GM10248 (cell line): ENCODE measurements around the gene TDRD12.

Source experiments
- CTCF ChIA-PET: fragments of 300-600 bp; sonication (Branson Sonifier 250); formaldehyde crosslinking; extraction: SDS; loops from one replicate; lab custom pipeline; 2021; ENCODE audit warnings: antibody characterized with exemption; lab: Yijun Ruan, JAX
- POLR2A ChIA-PET: fragments of 350-650 bp; sonication (Branson Sonifier 250); formaldehyde crosslinking; extraction: SDS; loops from one replicate; lab custom pipeline; 2020; ENCODE audit warnings: antibody characterized with exemption; lab: Yijun Ruan, JAX
- DNase-seq: peaks from one replicate; pipeline ENCODE4 v3.0.0; 2012; ENCODE audit errors: extremely low spot score
- TF ChIP-seq, protein P1 (sequence below): IDR thresholded peaks from 2 replicates; pipeline ENCODE4 v1.5.1; 2012; ENCODE audit warnings: mild to moderate bottlenecking, low read depth; ENCODE audit errors: extremely low read depth, missing control alignments, control extremely low read depth

Gene TDRD12

DNA sequence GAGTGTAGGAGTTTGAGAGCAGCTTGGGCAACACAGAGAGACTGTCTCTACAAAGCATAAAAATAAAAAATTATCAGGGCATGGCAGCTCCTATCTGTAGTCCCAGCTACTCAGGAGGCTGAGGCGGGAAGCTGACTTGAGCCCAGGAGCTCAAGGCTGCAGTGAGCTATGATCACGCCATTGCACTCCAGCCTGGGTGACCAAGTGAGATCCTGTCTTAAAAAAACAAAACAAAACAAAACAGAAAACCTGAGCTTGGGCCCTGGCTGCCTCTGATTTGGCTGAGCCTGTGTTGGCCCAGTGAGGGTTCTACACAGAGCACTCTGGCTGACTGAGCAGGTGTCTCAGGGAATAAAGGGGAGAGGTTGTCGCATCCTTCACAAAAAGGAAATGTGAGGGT is 142.0 kb downstream of the TDRD12 start:
- ChIA-PET CTCF (no interaction called here), POLR2A (no interaction called here)
- TF ChIP-seq, protein P1, sequence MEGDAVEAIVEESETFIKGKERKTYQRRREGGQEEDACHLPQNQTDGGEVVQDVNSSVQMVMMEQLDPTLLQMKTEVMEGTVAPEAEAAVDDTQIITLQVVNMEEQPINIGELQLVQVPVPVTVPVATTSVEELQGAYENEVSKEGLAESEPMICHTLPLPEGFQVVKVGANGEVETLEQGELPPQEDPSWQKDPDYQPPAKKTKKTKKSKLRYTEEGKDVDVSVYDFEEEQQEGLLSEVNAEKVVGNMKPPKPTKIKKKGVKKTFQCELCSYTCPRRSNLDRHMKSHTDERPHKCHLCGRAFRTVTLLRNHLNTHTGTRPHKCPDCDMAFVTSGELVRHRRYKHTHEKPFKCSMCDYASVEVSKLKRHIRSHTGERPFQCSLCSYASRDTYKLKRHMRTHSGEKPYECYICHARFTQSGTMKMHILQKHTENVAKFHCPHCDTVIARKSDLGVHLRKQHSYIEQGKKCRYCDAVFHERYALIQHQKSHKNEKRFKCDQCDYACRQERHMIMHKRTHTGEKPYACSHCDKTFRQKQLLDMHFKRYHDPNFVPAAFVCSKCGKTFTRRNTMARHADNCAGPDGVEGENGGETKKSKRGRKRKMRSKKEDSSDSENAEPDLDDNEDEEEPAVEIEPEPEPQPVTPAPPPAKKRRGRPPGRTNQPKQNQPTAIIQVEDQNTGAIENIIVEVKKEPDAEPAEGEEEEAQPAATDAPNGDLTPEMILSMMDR, result no peak
- no peak for DNase-seq

- TF ChIP-seq, protein P1, result no peak
- ChIA-PET CTCF (no interaction called here), POLR2A (no interaction called here)
- no peak for DNase-seq
Measured at GRCh38 chr19:32862173-32862572, 142.6 kb downstream of the TDRD12 start.

- CTCF ChIA-PET, result no interaction called here
Measured at GRCh38 chr19:32862741-32863140, 143.2 kb downstream of the TDRD12 start.

GRCh38 chr19:32863301-32863700 is 143.7 kb downstream of the TDRD12 start:
- DNase-seq, result no peak
- ChIA-PET POLR2A (no interaction called here), CTCF (interaction anchor here (0.9 kb wide), 1 partner anchor 45 kb away, joined by 3 read pairs; no protein-coding TSS in a partner anchor)
- TF ChIP-seq, protein P1, result no peak

More at GRCh38 chr19:32862741-32863140, 143.2 kb downstream of the TDRD12 start:
- TF ChIP-seq, protein P1, result no peak
- DNase-seq, result no peak
- POLR2A ChIA-PET, result no interaction called here

- ChIA-PET CTCF (interaction anchor here (0.9 kb wide), 1 partner anchor 46 kb away, joined by 3 read pairs; no protein-coding TSS in a partner anchor), POLR2A (no interaction called here)
- TF ChIP-seq, protein P1, result no peak
- DNase-seq, result no peak
Measured at GRCh38 chr19:32863841-32864240, 144.3 kb downstream of the TDRD12 start.

DNA sequence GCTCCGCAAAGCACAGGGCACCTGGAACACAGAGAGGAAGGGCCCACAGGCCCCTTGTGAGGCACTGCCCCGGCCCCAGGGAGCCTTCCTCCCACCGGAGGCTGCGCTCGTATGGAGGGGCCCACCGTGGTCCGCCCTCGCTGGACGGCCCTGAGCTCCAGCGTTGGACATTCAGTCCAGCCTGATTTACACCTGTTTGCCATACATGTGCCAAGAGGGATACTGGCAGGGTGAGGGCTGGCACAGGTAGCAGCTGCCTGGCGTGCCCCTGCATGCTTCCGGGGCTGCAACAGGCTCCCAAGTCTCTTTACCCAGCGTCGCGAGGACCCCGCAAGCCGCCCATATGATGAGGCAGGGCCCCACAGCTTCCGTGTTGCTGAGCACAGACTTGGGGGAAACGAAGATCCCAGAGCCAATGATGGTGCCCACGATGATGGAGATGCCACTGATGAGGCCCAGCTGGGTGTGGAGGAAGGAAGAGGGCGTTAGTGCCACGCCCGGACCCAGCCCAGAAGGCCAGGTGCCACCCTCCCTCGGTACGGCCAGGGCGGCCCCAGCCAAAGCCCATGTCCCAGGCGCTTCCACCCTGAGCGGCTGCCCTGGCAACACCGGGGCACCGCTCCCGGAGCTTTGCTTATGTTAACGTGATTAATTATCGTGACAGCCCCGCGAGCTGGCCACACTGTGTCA is 144.9 kb downstream of the TDRD12 start:
- ChIA-PET CTCF (interaction anchor here (0.9 kb wide), 1 partner anchor 47 kb away, joined by 3 read pairs; no protein-coding TSS in a partner anchor), POLR2A (no interaction called here)
- DNase-seq, result no peak
- TF ChIP-seq, protein P1, result no peak

DNA sequence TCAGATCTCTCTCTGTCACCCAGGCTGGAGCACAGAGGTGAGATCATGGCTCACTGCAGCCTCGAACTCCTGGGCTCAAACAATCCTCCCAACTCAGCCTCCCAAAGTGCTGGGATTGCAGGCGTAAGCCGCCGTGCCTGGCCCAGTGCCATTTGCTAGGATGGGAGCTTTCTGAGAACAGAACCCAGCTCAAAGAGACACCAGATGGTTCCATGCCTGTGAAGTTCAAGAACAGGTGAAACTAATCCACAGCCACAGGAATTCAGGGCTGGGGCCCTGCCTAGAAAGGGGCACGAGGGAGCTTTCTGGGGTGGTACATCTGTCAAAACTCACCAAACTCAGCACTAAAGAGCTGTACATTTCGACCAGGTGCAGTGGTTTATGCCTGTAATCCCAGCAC is 145.8 kb downstream of the TDRD12 start:
- no peak for DNase-seq
- TF ChIP-seq, protein P1, result no peak
- CTCF ChIA-PET, result interaction anchor here (2.3 kb wide), 1 partner anchor 9 kb away, joined by 8 read pairs; no protein-coding TSS in a partner anchor
- POLR2A ChIA-PET, result no interaction called here
